A549 (cell line): ENCODE data around the gene EIF2S3.

Experiments
- CBX8 ChIP-seq: fragments of 200-600 bp; sonication (generic); IDR thresholded peaks from 2 replicates; pipeline ENCODE4 v1.6.1; 2016
- CEBPB ChIP-seq, 2 experiments: fragments of >200 bp in 1 of 2; sonication (Bioruptor Twin) in 1 of 2; formaldehyde crosslinking in 1 of 2; IDR thresholded peaks; 2 replicates each; pipeline ENCODE4 v1.6.1; 2012 to 2016
- EHMT2 ChIP-seq: fragments of 200-600 bp; sonication (generic); IDR thresholded peaks from 2 replicates; pipeline ENCODE4 v1.6.1; 2016; ENCODE audit warnings: antibody characterized with exemption, low read depth, mild to moderate bottlenecking, moderate library complexity
- EP300 ChIP-seq, 2 experiments: fragments of >200 bp; sonication (Bioruptor Twin); formaldehyde crosslinking; IDR thresholded peaks; 2 replicates in 1 of 2; 3 replicates in 1 of 2; pipeline ENCODE4 v1.6.1; 2016 to 2017
- HOXA7 ChIP-seq: fragments of 250-450 bp; sonication (Bioruptor Pico); IDR thresholded peaks from 2 replicates; pipeline ENCODE4 v1.5.0; 2020; ENCODE audit warnings: mild to moderate bottlenecking, moderate library complexity
- MYC ChIP-seq: IDR thresholded peaks from 2 replicates; pipeline ENCODE4 v1.6.1; 2012; ENCODE audit warnings: mild to moderate bottlenecking, inconsistent platforms, low read length, improper control_type of control experiment, borderline replicate concordance
- RCOR1 ChIP-seq: fragments of 150-350 bp; IDR thresholded peaks from 2 replicates; pipeline ENCODE4 v1.6.1; 2014; ENCODE audit warnings: antibody characterized with exemption, low read length, low read depth
- RFX5 ChIP-seq: fragments of 450-650 bp; IDR thresholded peaks from 2 replicates; pipeline ENCODE4 v1.7.1; 2014; ENCODE audit warnings: antibody characterized with exemption, mild to moderate bottlenecking, moderate library complexity
- RNF2 ChIP-seq: fragments of 200-600 bp; sonication (generic); IDR thresholded peaks from 2 replicates; pipeline ENCODE4 v1.6.1; 2016; ENCODE audit warnings: low read depth, mild to moderate bottlenecking, antibody characterized with exemption, moderate library complexity, borderline replicate concordance
- TF ChIP-seq, protein P1 (sequence below): fragments of >200 bp; sonication (Bioruptor Twin); formaldehyde crosslinking; IDR thresholded peaks from 3 replicates; pipeline ENCODE4 v1.5.1; 2016
- TF ChIP-seq, protein P2 (sequence below): fragments of 450-650 bp; IDR thresholded peaks from 2 replicates; pipeline ENCODE4 v1.6.1; 2014; ENCODE audit warnings: antibody characterized with exemption

DNA sequence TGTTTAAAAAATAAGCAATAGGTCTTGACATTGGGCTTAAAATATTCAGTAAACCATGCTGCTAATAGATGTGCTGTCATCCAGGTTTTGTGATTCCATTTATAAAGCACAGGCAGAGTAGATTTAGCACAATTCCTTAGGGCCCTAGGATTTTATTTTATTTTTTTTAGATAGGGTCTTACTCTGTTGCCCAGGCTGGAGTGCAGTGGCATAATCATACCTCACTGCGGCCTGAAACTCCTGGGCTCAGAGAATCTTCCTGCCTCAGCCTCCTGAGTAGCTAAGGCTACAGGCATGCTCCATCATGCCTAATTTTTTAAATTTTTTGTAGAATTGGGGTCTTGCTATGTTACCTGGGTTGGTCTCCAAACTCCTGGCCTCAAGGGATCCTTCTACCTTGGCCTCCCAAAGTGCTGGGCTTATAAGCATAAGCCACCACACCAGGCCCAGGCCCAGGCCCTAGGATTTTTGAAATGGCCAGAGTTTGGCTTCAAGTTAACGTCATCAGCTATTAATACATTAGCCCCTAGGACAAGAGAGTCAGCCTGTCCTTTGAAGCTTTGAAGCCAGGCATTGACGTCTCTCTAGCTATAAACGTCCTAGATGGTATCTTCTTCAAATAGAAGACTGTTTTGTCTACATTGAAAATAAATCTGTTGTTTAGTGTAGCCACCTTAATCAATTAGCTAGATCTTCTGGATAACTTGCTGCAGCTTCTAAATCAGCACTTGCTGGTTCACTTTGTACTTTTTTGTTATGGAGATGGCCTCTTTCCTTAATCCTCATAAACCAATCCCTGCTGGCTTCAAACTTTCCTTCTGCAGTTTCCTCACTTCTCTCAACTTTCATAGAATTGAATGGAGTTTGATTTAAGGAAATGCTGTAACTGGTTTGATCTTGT is 35.8 kb downstream of the EIF2S3 start:
- TF ChIP-seq, protein P1, sequence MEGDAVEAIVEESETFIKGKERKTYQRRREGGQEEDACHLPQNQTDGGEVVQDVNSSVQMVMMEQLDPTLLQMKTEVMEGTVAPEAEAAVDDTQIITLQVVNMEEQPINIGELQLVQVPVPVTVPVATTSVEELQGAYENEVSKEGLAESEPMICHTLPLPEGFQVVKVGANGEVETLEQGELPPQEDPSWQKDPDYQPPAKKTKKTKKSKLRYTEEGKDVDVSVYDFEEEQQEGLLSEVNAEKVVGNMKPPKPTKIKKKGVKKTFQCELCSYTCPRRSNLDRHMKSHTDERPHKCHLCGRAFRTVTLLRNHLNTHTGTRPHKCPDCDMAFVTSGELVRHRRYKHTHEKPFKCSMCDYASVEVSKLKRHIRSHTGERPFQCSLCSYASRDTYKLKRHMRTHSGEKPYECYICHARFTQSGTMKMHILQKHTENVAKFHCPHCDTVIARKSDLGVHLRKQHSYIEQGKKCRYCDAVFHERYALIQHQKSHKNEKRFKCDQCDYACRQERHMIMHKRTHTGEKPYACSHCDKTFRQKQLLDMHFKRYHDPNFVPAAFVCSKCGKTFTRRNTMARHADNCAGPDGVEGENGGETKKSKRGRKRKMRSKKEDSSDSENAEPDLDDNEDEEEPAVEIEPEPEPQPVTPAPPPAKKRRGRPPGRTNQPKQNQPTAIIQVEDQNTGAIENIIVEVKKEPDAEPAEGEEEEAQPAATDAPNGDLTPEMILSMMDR = no peak
- TF ChIP-seq CBX8 (no peak), EHMT2 (no peak), RNF2 (no peak), RFX5 (no peak), EP300 (IDR thresholded peaks at IDR 0.05) (no peak), RCOR1 (no peak), MYC (no peak), HOXA7 (no peak), CEBPB (IDR thresholded peaks at IDR 0.05) (no peak)
- TF ChIP-seq, protein P2, sequence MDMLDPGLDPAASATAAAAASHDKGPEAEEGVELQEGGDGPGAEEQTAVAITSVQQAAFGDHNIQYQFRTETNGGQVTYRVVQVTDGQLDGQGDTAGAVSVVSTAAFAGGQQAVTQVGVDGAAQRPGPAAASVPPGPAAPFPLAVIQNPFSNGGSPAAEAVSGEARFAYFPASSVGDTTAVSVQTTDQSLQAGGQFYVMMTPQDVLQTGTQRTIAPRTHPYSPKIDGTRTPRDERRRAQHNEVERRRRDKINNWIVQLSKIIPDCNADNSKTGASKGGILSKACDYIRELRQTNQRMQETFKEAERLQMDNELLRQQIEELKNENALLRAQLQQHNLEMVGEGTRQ = no peak
